Cardiac muscle cell (in vitro differentiated cells and primary cell): ENCODE results near the gene TPRN. TPM values are rescaled to one million over a fixed set of nuclear protein-coding genes. Genes with fewer than 3 reads are reported as not detected.

Experiments used
- DNase-seq, 2 donors: peaks; one replicate each; pipeline versions ENCODE4 v3.0.0 to v3.0.0-alpha.2; 2010 to 2017; ENCODE audit warnings: low read depth in 1 of 2, low spot score in 1 of 2
- H3K27ac ChIP-seq: fragments of 200-600 bp; sonication (generic); 2 replicates; pipeline ENCODE4 v1.5.1; 2016
- H3K27me3 ChIP-seq: fragments of 200-600 bp; sonication (generic); 2 replicates; pipeline ENCODE4 v1.6.0; 2016; ENCODE audit warnings: control low read depth
- H3K36me3 ChIP-seq: fragments of 200-600 bp; sonication (generic); 2 replicates; pipeline ENCODE4 v1.5.1; 2016; ENCODE audit warnings: control low read depth
- H3K4me1 ChIP-seq: fragments of 200-600 bp; sonication (generic); 2 replicates; pipeline ENCODE4 v1.8.1; 2017; ENCODE audit warnings: low read depth, mild to moderate bottlenecking, mixed run types
- H3K4me3 ChIP-seq: fragments of 200-600 bp; sonication (generic); 2 replicates; pipeline ENCODE4 v1.5.1; 2016; ENCODE audit warnings: mild to moderate bottlenecking
- H3K9me3 ChIP-seq: fragments of 200-600 bp; sonication (generic); 2 replicates; pipeline ENCODE4 v1.5.1; 2017; ENCODE audit warnings: low read depth, mild to moderate bottlenecking, control low read depth
- CTCF ChIP-seq: IDR thresholded peaks from 2 replicates; pipeline ENCODE4 v1.5.1; 2012; ENCODE audit warnings: low read depth, mild to moderate bottlenecking, low read length
- polyA plus RNA-seq: library from polyadenylated mRNA; unstranded; fragments of >200 nt; fragmentation: Nextera tagmentation; extraction: Ambion mirVana; gene quantifications from 2 replicates; pipeline ENCODE4 v1.2.1, GENCODE V29; 2016
- total RNA-seq: library from RNA; depleted of rRNA; stranded (reverse); fragments of >200 nt; gene quantifications from 2 replicates; pipeline ENCODE4 v1.2.3, GENCODE V29; 2016

The TPRN gene
- total and polyA plus RNA-seq, 2 experiments from 2014 or later = 31.2 to 34.7 TPM

GRCh38 chr9:137211532-137211931 lies 11.0 kb upstream of the TPRN start:
- Histone ChIP-seq H3K27me3 (no peaks in the 10 kb centered on the region), H3K27ac (no peak overlapping the region), H3K36me3 (no peaks in the 10 kb centered on the region), H3K4me3 (no peak overlapping the region), H3K4me1 (peaks cover under 1% of the 10 kb centered on the region), H3K9me3 (no peaks in the 10 kb centered on the region)
- no peak for TF ChIP-seq CTCF
- no peak for DNase-seq

DNA sequence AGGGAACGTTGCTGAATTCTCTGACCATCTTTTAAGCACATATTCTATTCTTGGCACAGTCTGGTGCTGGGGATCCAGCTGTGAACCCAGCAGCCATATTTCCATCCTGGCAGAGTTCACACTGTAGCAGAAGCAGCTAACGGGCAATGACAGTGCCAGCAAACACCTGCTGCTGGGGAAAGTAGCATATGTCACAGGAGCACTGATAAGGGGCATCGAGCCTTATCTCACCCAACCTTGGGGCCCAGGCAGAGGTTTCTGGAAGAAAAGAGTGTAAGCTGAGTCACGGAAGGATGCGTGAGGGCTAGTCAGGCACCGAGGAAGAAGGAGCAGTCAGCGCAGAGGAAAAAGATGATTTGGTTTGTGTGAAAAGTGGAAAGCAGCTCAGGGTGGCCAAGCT lies 6.1 kb upstream of the TPRN start:
- Histone ChIP-seq H3K36me3 (no peaks in the 10 kb centered on the region), H3K27ac (no peak overlapping the region), H3K4me1 (peaks cover 24% of the 10 kb centered on the region), H3K9me3 (no peaks in the 10 kb centered on the region), H3K4me3 (peak overlapping the region; percentile 86), H3K27me3 (no peaks in the 10 kb centered on the region)
- TF ChIP-seq CTCF = no peak
- no peak for DNase-seq

GRCh38 chr9:137205126-137206069 lies 4.9 kb upstream of the TPRN start, which contains the start of the genes NDOR1 and TMEM203:
Gene NDOR1 (plus strand): TSS chr9:137205700. CDS start chr9:137205778, 78 bp downstream.
Gene TMEM203 (minus strand): TSS chr9:137205648. CDS start chr9:137205414, 234 bp downstream.
- Histone ChIP-seq H3K4me1 (peaks cover 30% of the 10 kb centered on the region), H3K9me3 (no peaks in the 10 kb centered on the region), H3K4me3 (peak within 1 kb of the TSS; percentile 86), H3K36me3 (no peaks in the 10 kb centered on the region), H3K27ac (peak within 1 kb of the TSS; percentile 47), H3K27me3 (no peaks in the 10 kb centered on the region)
- no peak for TF ChIP-seq CTCF
- peak; percentile 87 to 93 for DNase-seq

DNA sequence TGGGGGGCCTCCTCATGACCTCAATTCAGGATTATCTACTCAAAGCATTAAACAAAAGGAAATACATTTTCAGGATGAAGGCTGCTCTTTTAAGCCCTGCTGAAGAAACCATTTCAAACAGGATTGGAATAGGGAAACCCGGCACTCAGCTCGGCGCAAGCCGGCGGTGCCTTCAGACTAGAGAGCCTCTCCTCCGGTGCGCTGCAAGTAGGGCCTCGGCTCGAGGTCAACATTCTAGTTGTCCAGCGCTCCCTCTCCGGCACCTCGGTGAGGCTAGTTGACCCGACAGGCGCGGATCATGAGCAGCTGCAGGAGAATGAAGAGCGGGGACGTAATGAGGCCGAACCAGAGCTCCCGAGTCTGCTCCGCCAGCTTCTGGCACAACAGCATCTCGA lies 4.2 kb upstream of the TPRN start:
- H3K9me3 ChIP-seq = no peaks in the 10 kb centered on the region
- H3K27me3 ChIP-seq = no peaks in the 10 kb centered on the region
- H3K4me1 ChIP-seq = peaks cover 30% of the 10 kb centered on the region
- H3K4me3 ChIP-seq = peak overlapping the region; percentile 86
- DNase-seq = no peak
- peak overlapping the region; percentile 47 for H3K27ac ChIP-seq
- no peak for TF ChIP-seq CTCF
- H3K36me3 ChIP-seq = no peaks in the 10 kb centered on the region

DNA sequence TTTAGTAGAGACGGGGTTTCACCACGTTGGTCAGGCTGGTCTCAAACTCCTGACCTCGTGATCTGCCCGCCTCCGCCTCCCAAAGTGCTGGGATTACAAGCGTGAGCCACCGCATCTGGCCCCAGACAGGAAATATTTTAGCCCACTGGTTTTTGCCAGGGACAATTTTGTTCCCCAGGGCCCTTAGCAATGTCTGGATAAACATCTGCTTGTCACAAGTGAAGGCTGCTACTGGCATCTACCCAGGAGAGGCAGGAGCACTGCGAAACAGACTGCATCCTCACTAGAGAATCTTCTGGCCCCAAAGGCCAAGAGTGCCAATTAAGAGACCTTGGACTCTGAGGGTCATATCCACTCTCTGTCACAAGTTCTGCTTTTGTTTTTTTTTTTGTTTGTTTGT lies 2.4 kb upstream of the TPRN start:
- H3K4me3 ChIP-seq = no peak overlapping the region
- no peak overlapping the region for H3K27ac ChIP-seq
- no peaks in the 10 kb centered on the region for H3K36me3 ChIP-seq
- DNase-seq = no peak
- no peaks in the 10 kb centered on the region for H3K27me3 ChIP-seq
- no peaks in the 10 kb centered on the region for H3K9me3 ChIP-seq
- H3K4me1 ChIP-seq = peaks cover 48% of the 10 kb centered on the region
- no peak for TF ChIP-seq CTCF
